ENCODE data around the gene ROCK1. TPM values are rescaled to one million over a fixed set of nuclear protein-coding genes. Genes with fewer than 3 reads are reported as not detected.

ROCK1 gene
- total and polyA plus RNA-seq, 9 donors = 21.2 to 39.4 (median 31.0) TPM

DNA sequence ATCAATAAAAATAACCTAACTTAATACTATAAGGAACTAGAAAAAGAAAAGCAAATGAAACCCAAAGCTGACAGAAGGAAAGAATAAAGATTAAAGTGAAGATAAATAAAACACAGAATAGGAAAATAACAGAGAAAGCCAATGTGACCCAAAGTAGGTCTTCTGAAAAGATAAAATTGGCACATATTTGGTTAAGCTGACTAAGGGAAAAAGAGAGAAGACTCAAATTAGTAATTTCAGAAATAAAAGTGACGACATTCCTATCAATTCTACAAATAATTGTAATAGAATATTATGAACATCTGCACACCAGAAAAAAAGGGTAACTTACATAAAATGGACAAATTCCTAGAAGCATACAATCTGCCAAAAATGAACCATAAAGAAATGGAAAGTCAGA, 30.2 kb downstream of the ROCK1 start:
- Histone ChIP-seq H3K27ac (ENCODE audit: low read length) (no peak overlapping the region), H3K27me3 (ENCODE audit: control insufficient read depth, insufficient read depth, low read length) (no peaks in the 10 kb centered on the region), H3K36me3 (ENCODE audit: control insufficient read depth, insufficient read depth, low read length) (peaks cover 3% of the 10 kb centered on the region), H3K4me1 (ENCODE audit: control insufficient read depth, insufficient read depth, low read length) (no peaks in the 10 kb centered on the region), H3K9me3 (replicated peaks; ENCODE audit: control insufficient read depth, low read depth, low read length) (peaks cover 23% of the 10 kb centered on the region), H3K4me3 (ENCODE audit: low read length) (no peak overlapping the region)
- no CpG with 5 or more reads among the region's 1 CpG for WGBS (ENCODE audit: insufficient coverage)
- no peak for DNase-seq

DNA sequence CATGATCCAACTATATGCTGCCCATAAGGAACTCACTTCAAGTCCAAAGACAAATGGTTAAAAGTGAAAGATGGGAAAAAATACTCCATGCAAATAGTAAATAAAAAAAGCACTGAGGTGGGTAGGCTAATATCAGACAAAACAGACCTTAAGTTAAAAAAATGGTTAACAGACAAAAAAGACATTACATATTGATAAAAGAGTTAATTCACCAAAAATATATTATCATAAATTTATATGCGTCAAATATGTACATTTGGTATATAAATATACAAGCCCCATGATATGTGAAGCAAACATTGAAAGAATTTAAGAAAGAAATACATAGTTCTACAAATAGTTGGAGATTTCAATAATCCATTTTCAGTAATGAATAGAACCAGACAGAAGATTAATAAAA, 31.0 kb downstream of the ROCK1 start:
- H3K27ac ChIP-seq (ENCODE audit: low read length) = no peak overlapping the region
- H3K27me3 ChIP-seq (ENCODE audit: control insufficient read depth, insufficient read depth, low read length) = no peaks in the 10 kb centered on the region
- no CpG with 5 or more reads among the region's 1 CpG for WGBS (ENCODE audit: insufficient coverage)
- H3K9me3 ChIP-seq (replicated peaks; ENCODE audit: control insufficient read depth, low read depth, low read length) = peaks cover 23% of the 10 kb centered on the region
- no peak for DNase-seq
- H3K4me1 ChIP-seq (ENCODE audit: control insufficient read depth, insufficient read depth, low read length) = no peaks in the 10 kb centered on the region
- peaks cover 3% of the 10 kb centered on the region for H3K36me3 ChIP-seq (ENCODE audit: control insufficient read depth, insufficient read depth, low read length)
- no peak overlapping the region for H3K4me3 ChIP-seq (ENCODE audit: low read length)

DNA sequence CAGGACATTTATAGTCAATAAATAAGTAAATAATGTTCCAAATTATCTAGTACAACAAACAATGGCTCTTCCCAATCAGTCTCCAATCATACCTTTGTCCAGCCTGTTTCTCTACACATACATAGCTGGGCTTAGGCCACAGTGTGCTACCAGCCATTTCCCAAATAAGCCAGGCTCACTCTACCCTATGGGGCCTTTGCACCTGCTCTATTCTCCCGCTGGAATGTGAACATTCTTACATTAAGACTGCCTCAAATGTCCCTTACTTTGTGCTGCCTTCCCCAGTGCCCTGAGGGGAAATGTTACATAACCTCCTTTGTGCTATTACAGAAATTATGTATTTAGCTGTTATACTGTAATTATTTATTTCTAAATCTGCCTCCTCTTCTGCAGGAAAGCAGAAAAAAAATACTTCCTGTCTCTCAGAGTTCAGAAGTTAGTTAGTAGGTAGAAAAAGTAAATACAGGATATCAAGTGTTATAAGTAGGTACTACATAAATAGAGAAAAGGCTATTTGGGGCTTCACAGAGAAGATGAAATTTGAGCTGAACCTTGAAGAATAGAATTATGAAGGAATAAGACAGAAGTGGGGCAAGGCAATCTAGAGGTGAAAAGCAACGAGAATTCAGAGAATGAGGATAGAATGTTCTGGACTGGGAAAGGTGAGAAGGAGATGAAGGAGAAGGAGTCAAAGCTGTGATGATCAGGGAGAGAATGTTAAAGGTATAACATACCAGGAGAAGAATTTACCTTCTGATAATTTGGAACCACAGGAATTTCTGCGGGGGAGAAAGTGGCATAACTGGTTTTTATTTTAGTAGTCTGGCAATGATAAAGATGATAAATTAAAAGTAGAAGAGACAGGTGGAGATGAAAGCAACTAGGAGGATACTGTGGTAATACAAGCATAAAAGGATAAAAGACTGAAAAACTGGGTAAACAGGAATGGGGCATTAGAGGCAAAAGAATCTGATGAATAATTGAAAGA, 37.0 kb downstream of the ROCK1 start:
- H3K36me3 ChIP-seq (ENCODE audit: control insufficient read depth, insufficient read depth, low read length) = peaks cover 3% of the 10 kb centered on the region
- no peak overlapping the region for H3K4me3 ChIP-seq (ENCODE audit: low read length)
- DNase-seq = no peak
- 75% methylated on average over 2 of the region's 3 CpGs for WGBS (ENCODE audit: insufficient coverage)
- no peaks in the 10 kb centered on the region for H3K27me3 ChIP-seq (ENCODE audit: control insufficient read depth, insufficient read depth, low read length)
- H3K27ac ChIP-seq (ENCODE audit: low read length) = no peak overlapping the region
- H3K9me3 ChIP-seq (replicated peaks; ENCODE audit: control insufficient read depth, low read depth, low read length) = peaks cover 3% of the 10 kb centered on the region
- H3K4me1 ChIP-seq (ENCODE audit: control insufficient read depth, insufficient read depth, low read length) = peaks cover 3% of the 10 kb centered on the region

DNA sequence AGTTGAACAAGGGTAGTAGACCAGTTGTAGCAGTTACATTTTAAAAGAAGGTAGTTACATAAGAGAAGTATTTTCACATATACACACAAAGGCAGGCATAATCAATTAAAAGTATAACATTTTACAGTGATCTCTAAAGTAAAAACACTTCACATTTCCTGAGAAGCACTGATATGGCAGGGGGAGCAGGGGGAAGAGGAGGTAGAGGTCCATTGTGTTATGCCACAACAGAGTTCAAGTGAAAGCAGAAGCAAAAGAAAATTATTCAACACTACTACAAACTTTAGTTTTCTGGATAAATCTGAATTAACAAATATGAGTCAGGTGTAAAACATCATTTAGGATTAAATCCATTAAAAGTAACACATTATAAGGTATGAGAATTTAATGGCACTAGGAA, 38.4 kb downstream of the ROCK1 start:
- Histone ChIP-seq H3K27me3 (ENCODE audit: control insufficient read depth, insufficient read depth, low read length) (no peaks in the 10 kb centered on the region), H3K4me3 (ENCODE audit: low read length) (no peak overlapping the region), H3K4me1 (ENCODE audit: control insufficient read depth, insufficient read depth, low read length) (peaks cover 3% of the 10 kb centered on the region), H3K27ac (ENCODE audit: low read length) (no peak overlapping the region), H3K9me3 (replicated peaks; ENCODE audit: control insufficient read depth, low read depth, low read length) (no peaks in the 10 kb centered on the region), H3K36me3 (ENCODE audit: control insufficient read depth, insufficient read depth, low read length) (no peaks in the 10 kb centered on the region)
- DNase-seq = no peak

DNA sequence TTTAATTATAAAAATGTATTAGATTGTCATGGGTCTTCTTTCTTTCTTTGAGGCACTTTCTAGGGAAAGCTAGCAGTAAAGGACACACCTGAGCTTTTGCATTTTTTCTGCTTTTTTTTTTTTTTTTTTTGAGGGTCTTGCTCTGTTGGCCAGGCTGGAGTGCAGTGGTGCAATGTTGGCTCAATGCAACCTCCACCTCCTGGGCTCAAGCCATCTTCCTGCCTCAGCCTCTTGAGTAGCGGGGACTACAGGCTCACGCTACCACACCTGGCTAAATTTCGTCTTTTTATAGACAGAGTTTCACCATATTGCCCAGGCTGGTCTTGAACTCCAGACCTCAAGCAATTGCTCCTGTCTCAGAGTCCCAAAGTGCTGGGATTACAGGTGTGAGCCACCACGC, 40.5 kb downstream of the ROCK1 start:
- no peak overlapping the region for H3K4me3 ChIP-seq (ENCODE audit: low read length)
- peaks cover 3% of the 10 kb centered on the region for H3K4me1 ChIP-seq (ENCODE audit: control insufficient read depth, insufficient read depth, low read length)
- no peak overlapping the region for H3K27ac ChIP-seq (ENCODE audit: low read length)
- H3K27me3 ChIP-seq (ENCODE audit: control insufficient read depth, insufficient read depth, low read length) = no peaks in the 10 kb centered on the region
- H3K9me3 ChIP-seq (replicated peaks; ENCODE audit: control insufficient read depth, low read depth, low read length) = no peaks in the 10 kb centered on the region
- 100% methylated on average over 3 of the region's 4 CpGs for WGBS (ENCODE audit: insufficient coverage)
- no peaks in the 10 kb centered on the region for H3K36me3 ChIP-seq (ENCODE audit: control insufficient read depth, insufficient read depth, low read length)
- DNase-seq = no peak

DNA sequence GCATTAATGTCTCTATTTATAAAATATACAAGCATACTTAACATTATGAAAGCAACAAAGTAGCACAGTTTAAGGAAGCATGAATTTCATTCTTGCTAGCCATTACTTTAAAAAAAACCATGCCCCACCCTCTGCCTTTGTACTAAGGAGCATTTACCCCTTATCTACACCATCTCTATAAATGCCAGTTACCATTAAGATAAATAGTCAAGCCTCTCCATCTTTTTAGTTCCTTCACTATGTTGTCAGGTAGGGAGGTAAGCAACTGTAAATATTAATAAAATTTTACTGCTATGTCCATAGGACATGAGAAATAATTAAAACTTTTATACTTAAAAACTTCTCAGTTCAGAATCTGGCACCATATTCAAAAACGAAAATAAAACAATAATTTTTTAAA, 42.1 kb downstream of the ROCK1 start:
- no peaks in the 10 kb centered on the region for H3K9me3 ChIP-seq (replicated peaks; ENCODE audit: control insufficient read depth, low read depth, low read length)
- H3K27ac ChIP-seq (ENCODE audit: low read length) = no peak overlapping the region
- DNase-seq = no peak
- no CpG with 5 or more reads among the region's 1 CpG for WGBS (ENCODE audit: insufficient coverage)
- peaks cover 3% of the 10 kb centered on the region for H3K4me1 ChIP-seq (ENCODE audit: control insufficient read depth, insufficient read depth, low read length)
- no peak overlapping the region for H3K4me3 ChIP-seq (ENCODE audit: low read length)
- no peaks in the 10 kb centered on the region for H3K27me3 ChIP-seq (ENCODE audit: control insufficient read depth, insufficient read depth, low read length)
- H3K36me3 ChIP-seq (ENCODE audit: control insufficient read depth, insufficient read depth, low read length) = no peaks in the 10 kb centered on the region

DNA sequence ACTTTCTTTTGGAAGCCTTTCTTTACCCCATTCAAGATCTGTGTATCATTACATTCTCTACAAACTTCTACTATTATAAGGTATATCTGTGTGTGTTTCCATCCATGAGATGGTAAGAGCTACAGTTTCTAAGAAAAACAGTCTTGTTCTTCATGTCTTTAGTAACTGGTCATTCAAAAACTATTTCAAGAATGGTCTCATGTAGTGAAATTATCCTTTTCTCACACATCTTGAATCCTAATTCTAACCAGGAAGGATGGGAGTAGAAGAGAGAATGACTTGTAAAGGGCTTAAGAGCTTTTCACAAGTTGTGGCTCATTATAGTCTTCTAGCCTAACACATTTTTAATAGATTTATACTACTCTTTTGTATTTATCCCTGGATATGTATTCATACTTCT, 47.3 kb downstream of the ROCK1 start:
- Histone ChIP-seq H3K9me3 (replicated peaks; ENCODE audit: control insufficient read depth, low read depth, low read length) (peaks cover 2% of the 10 kb centered on the region), H3K27ac (ENCODE audit: low read length) (no peak overlapping the region), H3K4me1 (ENCODE audit: control insufficient read depth, insufficient read depth, low read length) (no peaks in the 10 kb centered on the region), H3K36me3 (ENCODE audit: control insufficient read depth, insufficient read depth, low read length) (no peaks in the 10 kb centered on the region), H3K27me3 (ENCODE audit: control insufficient read depth, insufficient read depth, low read length) (no peaks in the 10 kb centered on the region), H3K4me3 (ENCODE audit: low read length) (no peak overlapping the region)
- DNase-seq = no peak

DNA sequence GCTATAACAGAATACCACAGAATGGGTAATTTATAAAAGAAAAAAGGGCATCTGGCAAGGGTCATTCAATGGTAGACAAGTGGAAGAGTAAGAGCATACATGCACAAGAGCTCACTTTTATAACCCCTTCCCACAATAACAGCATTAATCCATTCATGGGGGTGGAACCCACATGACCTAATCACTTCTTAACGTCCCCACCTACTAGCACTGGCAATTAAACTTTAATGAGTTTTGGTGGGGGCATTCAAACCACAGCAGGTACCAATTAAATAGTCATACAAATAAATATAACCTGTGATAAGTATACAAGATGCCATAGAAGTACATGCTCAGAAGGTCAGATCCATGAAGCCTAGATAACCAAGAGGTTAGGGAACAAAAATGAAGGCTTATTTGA, 48.6 kb downstream of the ROCK1 start:
- Histone ChIP-seq H3K36me3 (ENCODE audit: control insufficient read depth, insufficient read depth, low read length) (no peaks in the 10 kb centered on the region), H3K9me3 (replicated peaks; ENCODE audit: control insufficient read depth, low read depth, low read length) (peaks cover 2% of the 10 kb centered on the region), H3K27ac (ENCODE audit: low read length) (no peak overlapping the region), H3K27me3 (ENCODE audit: control insufficient read depth, insufficient read depth, low read length) (no peaks in the 10 kb centered on the region), H3K4me1 (ENCODE audit: control insufficient read depth, insufficient read depth, low read length) (no peaks in the 10 kb centered on the region), H3K4me3 (ENCODE audit: low read length) (no peak overlapping the region)
- DNase-seq = no peak
- no CpG with 5 or more reads among the region's 1 CpG for WGBS (ENCODE audit: insufficient coverage)

DNA sequence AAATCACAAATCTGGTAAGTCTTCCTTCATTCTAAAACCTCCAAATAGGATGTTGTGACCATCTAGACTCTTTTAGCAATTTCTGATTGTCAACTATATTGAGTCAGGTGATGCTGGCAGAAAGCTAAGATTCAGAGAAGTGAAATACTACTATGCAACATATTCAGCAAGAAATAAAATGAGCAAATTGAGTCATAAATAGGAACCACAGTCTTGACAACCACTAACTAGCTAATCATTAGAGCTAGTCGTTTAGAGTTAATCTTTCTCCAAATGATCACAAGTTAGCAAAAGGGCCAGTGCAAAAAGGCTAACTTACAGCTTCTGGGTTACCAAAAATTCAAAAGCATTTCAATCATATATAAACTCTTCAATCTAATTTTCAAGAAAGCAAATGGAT, 54.5 kb downstream of the ROCK1 start:
- no peak overlapping the region for H3K4me3 ChIP-seq (ENCODE audit: low read length)
- H3K36me3 ChIP-seq (ENCODE audit: control insufficient read depth, insufficient read depth, low read length) = no peaks in the 10 kb centered on the region
- H3K27me3 ChIP-seq (ENCODE audit: control insufficient read depth, insufficient read depth, low read length) = no peaks in the 10 kb centered on the region
- DNase-seq = no peak
- no peak overlapping the region for H3K27ac ChIP-seq (ENCODE audit: low read length)
- no CpG with 5 or more reads among the region's 1 CpG for WGBS (ENCODE audit: insufficient coverage)
- H3K9me3 ChIP-seq (replicated peaks; ENCODE audit: control insufficient read depth, low read depth, low read length) = peaks cover 2% of the 10 kb centered on the region
- no peaks in the 10 kb centered on the region for H3K4me1 ChIP-seq (ENCODE audit: control insufficient read depth, insufficient read depth, low read length)

DNA sequence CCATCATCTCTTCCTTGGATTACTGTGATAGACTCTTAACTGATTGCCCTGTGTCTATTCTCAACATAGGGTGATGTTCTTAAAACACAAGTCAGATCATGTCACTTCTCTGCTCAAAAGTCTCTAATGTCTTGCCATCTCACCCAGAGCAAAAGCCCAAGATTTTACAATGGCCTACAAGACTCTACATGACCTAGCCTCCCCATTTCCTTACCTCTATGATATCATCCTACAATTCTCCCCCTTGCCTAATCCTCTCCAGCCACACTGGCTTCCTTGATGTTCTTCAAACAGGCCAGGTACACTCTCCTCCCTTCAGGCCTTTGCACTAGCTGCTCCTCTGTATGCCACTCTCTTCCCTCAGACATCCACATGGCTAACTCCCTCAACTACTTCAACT, 55.1 kb downstream of the ROCK1 start:
- Histone ChIP-seq H3K9me3 (replicated peaks; ENCODE audit: control insufficient read depth, low read depth, low read length) (no peaks in the 10 kb centered on the region), H3K27ac (ENCODE audit: low read length) (no peak overlapping the region), H3K36me3 (ENCODE audit: control insufficient read depth, insufficient read depth, low read length) (no peaks in the 10 kb centered on the region), H3K27me3 (ENCODE audit: control insufficient read depth, insufficient read depth, low read length) (no peaks in the 10 kb centered on the region), H3K4me1 (ENCODE audit: control insufficient read depth, insufficient read depth, low read length) (no peaks in the 10 kb centered on the region), H3K4me3 (ENCODE audit: low read length) (no peak overlapping the region)
- DNase-seq = no peak

All from muscle of leg (tissue), 11 donors.